CD4-positive, alpha-beta T cell treated with Interferon gamma for 1 hour (primary cell): Measurements from ENCODE around the gene DTNB.
"Not testable (repeated sequence)": the region's sequence is repeated elsewhere in the genome, so short reads cannot be mapped to it uniquely, and the experiment has no call there.

Experiments
- DNase-seq: peaks from one replicate; pipeline ENCODE4 v3.0.0-alpha.2; 2020

Gene DTNB

DNA sequence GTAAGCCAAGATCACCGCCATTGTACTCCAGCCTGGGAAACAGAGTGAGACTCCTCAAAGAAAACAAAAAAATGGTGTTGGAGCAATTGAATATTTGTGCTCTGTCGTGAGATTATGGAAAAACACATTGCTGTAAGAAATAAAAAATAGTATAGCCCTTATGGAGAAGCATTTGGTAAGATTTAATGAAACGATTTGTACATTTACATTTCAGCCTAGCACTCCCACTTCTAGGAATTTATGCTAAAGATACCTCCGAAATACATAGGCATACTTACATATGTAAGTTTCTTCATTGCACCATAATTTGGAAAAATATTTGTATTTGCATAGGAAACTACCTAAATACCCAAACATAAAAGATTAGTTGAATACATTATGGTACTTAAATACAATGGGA is 8.7 kb upstream of the DTNB start:
- no peak for DNase-seq

DNA sequence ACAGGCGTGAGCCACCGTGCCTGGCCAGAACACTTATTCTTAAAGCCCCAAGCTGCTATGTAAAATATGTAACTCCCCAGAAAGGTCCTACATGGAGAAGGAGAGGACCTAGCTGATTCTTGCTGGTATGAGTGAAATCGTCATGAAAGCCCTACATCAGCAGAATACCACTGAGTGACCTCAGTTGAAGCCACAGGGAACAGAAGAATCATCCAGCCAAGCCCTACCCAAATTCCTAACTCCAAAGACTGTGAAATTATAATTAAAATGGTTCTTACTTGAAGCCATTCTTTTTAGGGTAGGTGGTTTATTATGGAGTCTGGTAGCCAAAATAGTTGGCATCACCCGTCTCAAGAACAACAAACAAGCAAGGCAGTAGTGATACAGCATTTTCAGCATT is 4.5 kb upstream of the DTNB start:
- DNase-seq: no peak

DNA sequence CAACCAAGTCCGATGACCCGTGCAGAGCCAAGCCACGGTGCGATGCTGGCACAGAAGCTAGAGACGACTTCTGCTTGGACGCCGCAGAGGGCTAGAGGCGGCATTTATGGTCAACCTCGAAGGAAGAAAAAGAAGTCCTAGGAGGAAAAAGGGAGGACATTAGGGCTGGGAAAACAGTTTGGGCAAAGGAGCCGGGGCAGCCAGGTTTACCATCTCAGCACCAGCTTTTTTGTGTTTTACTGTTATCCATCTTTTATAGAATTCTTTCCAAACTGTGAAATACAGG is 643 bp upstream of the DTNB start:
- DNase-seq: no peak

DNA sequence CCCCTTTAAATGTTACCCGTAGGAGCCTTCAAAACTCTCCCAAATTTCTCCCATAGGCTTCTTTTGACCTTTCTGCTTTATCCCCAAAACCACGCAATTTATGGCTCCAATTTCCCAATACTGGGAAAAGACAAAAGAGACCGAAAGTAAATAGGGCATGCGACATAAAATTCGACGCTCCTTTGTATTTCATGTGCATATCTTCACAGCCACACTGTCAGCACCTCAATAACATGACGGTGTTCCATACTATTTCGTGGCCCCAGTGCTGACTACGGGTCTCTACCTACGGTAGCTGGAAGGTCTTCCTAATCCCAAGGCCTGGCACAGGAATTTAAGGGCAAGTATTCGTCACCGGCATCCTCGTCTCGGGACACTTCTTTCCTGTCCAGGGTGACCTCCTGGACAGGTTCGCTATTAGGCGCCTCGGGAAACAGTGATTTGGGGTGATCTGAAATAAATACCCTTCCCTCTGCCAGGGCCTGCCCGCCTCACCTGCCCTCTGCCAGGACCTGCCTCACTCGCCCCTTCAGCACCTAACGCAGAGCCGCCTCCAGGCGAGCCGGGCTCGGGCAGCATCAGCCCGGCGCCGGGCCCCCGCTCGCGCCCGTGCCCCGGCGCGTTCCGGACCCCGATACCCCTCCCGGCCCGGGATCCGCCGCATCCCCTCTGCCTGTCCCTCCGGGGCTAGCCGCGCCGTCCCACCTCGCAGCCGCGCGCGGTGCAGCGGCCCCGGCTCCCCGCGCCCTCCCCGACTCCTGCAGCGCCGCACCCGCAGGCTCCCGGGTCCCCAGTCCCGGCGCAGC is 680 bp downstream of the DTNB start:
- peak; percentile 67 for DNase-seq

DNA sequence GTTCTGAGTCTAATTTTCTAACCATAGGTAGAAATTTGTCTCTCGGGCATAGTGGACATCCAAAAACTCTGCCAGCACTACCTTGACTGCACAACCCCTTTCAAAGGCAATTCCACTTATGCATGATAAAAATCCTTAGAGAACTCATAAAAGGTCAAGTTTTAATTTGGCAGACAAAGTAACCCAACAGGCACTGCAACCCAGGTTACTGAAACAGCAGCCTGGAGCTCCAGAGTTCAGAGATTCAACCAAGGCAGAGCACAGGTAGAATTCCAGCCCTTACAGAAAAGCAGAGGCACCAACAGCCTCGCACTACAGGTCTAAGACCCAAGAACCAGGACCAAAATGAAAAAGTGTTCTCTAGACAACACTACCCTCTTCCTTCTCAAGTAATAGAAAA is 1.8 kb downstream of the DTNB start:
- no peak for DNase-seq

DNA sequence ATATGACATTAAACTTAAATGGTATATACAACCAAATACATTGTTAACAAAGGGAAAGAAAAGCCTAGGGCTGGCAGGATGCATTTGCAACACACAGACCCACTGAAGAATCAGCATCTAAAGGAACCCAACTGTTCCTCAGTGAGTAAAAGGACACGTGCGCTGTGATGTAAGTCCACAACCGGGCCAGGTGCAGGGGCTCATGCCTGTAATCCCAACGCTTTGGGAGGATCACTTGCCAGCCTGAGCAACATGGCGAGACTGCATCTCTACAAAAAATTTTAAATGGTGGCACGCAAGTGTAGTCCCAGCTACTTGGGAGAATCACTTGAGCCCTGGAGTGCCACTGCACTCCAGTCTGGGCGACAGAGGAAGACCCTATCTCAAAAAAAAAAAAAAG is 3.9 kb downstream of the DTNB start:
- no peak for DNase-seq

DNA sequence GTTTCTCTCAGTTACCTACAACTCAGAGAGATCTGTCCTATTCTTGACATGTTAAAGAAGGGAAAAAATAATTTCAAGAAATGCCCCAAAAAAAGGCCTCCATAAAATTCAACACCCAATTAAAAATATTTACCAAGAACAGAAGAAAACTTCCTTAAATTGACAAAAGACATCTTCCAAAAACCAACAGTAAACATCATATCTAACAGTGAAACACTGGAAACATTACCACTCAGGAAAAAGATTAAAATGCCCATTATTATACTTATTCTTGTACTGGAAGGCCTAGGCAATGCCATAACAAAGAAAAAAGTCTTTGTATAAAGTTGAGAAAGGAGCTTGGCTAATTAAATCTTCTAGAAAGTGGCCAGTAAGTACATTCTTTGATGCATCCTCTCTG is 7.2 kb downstream of the DTNB start:
- no peak for DNase-seq

DNA sequence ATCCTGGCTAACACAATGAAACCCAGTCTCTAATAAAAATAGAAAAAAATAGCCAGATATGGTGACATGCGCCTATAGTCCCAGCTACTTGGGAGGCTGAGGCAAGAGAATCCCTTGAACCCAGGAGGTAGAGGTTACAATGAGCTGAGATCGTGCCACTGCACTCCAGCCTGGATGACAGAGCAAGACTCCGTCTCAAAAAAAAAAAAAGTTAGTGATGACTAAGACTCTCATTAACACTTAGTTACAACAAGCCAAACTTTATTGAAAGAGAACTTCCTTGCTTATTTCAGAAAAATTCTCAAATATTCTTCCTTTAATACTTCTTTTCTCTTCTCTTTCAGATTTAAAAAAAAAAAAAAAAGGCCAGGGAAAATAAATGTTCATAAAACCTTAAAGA is 7.9 kb downstream of the DTNB start:
- DNase-seq: not testable (repeated sequence)

DNA sequence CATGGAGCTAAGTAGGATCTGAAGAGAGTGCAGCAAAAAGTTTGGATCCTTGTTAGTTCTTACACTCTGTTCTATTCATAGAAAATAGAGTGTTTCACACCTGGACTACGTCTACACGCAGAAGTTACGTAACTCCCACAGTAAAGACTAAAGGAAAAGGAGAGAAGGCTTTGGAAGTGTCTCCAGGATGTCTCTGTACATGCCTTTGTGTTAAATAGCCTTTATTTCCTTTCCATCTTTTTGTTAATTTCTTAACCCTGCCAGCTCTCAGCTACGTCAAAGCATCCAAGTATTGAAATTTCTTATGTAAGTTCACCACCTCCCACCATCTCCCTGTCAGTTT is 8.4 kb downstream of the DTNB start:
- DNase-seq: no peak

DNA sequence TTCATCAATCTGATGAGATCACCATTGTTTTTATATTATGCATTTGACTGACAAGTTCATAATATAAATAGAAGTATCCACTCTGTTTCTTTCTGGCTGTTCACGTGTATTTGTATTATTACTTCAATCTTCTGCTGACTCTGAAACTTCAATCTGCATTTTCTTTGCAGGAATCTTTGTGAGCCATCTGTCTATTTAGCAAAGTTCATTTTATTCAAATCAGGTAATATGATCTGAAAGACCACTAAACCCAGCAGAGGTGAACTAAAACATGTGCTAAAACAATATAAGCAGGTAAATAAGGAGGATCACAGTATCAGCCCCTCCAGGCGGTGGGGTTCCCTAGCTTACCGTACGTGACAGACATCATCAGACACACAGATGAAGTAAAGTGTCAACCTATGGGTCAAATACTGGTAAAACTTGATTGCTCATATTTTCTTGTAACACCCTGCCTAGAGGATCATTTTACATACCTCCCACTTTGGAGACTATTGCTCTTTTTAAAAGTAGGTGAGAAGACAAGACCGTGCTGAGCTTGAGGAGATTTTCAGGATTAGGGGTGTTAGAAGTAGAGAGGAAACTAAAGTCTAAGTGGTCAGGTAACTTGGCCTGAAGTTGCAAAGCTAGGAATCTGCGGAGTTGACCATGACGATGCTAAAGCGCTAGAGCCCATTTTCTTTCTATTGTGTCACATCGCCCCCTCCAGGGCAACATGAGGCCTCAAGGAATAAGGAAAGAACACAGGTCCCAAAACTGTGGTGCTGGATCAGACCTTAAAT is 9.0 kb downstream of the DTNB start:
- DNase-seq: peak; percentile 9

DNA sequence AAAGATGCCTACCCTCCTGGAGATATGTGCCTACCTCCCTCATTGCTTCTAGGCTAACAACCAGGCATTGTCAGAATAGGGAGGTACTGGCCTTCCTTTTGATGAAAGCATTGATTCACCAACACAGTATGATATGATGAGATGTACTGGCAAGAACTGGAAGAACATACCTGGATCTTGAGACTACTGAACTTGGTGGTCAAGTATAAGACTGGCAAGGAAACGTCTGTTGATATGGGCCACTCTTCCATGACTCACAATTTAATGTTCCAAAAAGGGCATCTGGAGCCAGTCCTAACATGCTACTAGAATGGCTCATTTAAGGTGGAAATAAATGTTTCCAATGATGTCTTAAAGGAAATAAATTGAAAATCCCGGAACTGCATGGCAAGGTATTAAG is 18.1 kb downstream of the DTNB start:
- no peak for DNase-seq

DNA sequence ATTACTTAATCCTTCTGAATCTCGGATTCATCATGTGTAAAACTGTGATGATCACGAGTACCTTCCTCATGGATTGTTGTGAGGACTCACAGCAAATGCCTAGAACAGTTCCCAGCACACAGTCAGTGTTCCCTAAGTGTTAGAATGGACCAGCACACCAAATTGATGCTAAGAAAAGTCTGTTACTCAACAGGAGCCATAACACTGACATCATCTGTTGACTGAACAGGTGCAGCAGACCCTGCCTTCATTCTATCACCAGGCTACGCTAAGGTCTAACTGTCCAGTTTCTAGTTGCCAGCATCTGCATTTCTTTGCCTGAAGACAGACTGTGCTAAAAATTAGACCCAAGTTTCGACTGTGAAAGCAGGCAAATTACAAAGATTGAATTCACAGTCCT is 18.6 kb downstream of the DTNB start:
- no peak for DNase-seq

DNA sequence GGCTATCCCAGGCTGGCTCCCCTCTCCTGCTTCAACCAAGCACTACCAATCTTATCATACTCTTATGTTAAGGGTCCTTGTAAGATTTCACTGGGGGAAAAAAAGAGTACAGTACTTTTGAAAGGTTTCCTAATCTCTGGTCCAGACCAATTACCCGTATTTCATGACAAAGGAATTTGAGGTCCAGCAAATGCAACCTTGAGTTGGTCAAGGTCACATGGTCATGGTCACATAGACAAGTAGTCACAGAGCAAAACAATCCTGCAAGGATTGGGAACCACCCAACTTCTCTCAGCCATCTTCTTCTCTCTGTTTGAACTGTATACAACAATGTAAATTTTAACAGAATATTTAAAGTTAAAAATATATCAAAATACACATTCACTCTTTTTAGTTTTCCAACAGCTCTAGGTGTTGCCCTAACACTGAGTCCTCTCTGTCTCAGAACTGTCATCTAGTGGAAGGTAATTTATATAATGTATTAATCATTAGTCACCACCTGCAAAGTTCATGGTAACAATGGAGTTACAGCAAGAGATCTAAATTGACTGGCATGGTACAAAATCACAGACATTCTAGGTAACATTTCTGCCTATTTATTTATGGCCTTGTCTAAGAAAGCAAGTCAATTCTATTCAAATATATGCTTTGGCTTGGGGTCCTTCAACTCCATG is 21.5 kb downstream of the DTNB start:
- no peak for DNase-seq

DNA sequence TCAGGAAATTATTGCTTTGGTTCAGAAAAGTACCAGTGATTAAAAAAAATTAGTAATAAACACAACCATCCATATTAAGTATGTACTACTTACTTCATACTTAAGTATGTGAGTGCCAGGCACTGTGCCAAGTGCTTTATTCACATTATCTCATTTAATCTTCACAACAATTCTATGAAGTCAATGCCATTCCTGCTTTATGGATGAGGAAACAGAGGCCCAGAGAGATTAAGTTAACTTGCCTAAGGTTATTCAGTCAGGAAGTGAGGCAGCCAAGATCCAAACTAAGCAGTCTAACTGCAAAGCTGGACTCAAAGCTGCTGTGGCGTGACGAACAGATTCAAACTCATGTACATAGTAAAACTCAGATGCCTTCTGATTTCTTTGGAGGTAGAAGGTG is 22.3 kb downstream of the DTNB start:
- DNase-seq: no peak

DNA sequence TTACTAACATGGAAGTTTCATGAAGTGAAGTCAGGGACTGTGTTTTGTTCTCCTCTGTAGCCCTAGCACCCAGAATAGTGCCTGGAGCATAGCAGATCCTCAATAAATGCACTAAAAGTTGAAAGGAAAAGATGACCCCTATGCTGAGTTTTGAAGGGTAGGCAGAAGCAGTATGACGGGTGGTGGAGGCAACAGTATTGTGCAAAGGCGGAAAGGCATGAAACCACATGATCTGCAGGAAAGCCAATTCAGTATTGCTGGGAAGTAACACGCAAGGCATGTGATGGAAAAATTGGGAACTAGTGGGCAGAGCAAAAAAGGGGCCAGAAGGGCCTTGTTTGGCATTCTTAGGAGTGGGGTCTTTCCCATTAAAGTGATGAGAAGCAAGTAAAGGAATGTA is 23.1 kb downstream of the DTNB start:
- DNase-seq: peak; percentile 31

DNA sequence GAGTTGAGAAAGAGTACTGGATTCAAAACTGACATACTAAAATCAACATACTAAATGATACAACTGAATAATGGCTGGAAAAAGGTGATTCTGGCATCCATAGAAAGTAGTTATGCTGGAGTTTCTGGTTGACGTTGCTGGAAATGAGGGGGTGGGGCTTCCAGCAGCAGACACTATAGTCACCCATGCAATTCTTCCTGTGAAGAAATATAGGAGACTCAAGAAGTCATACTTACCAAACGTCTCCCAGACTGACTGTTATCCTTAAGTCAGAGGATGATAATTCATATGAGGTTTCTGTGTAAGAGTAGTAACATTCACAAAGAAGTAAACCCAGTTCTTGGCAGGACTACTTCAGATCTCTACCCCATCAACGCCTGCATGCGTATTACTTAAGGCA is 23.6 kb downstream of the DTNB start:
- peak; percentile 9 for DNase-seq

DNA sequence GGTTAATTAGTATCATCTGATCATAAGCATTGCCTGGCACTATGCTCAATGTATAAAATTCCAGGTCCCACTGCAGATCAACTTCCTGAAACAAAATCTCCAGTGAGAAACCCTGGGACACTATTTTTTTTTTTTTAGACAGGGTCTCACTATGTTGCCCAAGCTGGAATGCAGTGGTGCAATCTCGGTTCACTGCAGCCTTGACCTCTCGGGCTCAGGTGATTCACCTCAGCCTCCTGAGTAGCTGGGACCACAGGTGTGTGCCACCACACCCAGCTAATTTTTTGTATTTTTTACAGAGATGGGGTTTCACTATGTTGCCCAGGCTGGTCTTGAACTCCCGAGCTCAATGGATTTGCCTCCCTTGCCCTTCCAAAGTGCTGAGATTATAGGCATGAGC is 31.1 kb downstream of the DTNB start:
- no peak for DNase-seq

DNA sequence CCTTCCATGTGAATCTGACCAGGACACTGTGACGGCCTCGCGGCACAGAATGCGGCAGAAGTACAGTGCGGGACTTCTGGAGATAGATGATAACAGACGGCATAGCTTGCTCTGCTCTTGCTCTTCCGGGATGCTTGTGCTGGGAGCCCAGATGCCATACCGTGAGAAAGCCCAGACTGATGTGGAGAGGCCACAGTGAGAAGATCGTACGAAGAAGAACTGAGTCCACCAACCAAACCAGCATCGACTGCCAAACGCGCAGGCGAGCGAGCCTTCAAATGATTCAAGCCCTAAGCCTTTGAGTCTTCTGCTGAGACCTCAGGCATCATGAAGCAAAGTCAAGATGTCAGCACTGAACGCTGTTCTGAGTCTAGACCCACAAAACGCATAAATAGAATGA is 33.7 kb downstream of the DTNB start:
- no peak for DNase-seq

DNA sequence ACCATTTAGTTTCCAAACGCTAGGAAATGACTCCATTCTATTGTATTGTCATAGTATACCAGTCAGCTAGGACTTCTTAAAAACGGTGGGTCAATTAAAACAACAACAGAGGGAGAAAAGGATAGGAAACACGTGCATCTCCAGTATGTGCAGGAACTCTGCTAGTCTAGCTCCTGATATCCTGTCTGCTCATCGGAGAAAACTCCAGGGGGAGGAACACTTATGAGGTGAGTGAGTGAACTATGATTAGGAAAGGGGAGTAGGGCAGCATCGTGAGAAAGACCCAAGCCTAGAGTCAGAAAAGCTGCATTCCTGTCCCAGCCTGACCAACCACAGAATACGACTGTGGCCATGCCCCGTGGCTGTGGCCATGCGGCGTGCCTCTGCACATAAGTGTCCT is 34.2 kb downstream of the DTNB start:
- DNase-seq: no peak

DNA sequence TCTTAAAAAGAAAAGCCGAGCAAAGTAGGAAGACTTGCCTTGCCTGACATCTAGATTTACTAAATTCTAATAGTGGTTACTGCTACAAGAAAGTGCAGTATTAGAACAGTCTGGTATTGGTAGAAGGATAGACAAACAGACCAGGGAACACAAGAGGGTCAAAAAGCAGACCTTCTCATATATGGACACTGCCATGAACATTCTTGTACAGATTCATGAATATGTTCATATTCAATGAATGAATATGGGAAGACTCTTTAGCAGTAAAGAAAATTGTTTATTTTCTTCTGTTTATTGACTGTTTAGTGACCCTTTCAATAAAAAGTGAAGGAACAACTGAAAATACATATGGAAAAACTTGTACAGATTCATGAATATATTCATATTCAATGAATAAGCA is 37.6 kb downstream of the DTNB start:
- DNase-seq: no peak

DNA sequence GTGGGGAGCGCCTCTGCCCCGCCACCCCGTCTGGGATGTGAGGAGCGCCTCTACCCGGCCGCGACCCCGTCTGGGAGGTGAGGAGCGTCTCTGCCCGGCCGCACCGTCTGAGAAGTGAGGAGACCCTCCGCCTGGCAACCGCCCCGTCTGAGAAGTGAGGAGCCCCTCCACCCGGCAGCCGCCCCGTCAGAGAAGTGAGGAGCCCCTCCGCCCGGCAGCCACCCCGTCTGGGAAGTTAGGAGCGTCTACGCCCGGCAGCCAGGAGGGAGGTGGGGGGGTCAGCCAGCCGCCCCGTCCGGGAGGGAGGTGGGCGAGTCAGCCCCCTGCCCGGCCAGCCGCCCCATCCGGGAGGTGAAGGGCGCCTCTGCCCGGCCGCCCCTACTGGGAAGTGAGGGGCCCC is 39.6 kb downstream of the DTNB start:
- not testable (repeated sequence) for DNase-seq

DNA sequence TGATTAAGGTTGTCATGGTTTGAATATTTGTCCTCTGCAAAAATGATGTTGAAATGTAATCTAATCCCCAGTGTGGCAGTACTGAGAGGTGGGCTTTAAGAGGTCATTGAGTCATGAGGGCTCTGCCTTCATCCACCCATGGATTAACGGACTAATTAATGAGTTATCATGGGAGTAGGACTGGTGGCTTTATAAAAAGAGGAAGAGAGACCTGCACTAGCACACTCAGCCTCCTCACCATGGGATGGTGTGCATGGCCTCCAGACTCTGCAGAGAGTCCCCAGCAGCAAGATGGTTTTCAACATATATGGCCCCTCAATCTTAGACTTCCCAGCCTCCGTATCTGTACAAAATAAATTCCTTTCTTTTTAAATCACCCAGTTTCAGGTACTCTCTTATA is 41.0 kb downstream of the DTNB start:
- no peak for DNase-seq

DNA sequence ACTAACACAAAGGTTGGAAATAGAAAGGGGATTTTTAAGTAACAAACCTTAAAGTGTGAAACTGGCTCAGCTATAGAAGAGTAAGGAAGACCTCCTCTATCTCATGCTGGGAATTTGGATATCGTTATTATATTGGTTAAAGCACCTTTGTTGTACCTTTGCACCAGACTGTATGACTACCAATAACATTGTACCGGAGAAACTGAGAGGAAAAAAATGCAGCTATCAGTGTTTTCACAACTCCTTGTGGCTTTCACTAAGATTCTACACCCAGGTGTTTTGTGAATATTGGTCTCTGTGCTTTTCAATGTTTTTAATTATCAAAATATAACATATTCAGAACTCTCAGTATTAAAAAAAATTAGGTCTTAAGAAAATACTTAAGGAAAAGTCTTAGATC is 48.7 kb downstream of the DTNB start:
- DNase-seq: no peak

DNA sequence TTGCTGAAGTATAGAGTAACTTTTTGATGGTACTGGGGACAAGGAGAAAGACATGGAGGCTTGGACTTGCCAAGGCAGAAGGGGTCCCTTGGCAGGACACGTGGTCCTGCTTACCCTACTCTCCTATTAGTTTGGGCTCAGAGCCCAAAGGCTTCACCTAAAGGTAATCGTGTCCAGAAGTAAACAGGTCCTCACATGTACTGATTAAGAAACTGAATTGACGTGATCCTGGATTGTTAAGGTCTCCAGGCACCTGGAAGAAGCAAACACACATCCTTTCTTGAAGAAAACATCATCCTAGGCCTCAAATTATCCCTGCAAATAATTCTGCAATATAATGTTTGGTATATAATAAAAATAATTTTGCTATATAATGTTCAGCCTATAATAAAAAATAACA is 50.0 kb downstream of the DTNB start:
- DNase-seq: no peak

DNA sequence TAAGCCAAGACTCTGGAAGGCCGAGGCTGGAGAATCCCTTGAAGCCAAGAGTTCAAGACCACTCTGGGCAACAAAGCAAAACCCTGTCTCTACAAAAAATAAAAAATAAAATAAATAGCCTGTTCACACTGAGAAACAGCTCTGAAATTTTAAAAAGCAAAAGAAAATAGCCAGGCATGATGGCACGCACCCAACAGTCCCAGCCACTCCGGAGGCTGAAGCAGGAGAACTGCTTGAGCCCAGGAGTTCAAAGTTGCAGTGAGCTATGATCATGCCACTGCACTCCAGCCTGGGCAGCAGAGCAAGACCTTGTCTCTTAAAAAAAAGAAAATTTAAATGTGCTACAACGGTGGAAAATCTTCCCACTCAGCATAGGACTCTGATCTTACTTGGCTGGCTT is 52.7 kb downstream of the DTNB start:
- DNase-seq: no peak
